ENCODE measurements around the gene MFNG.

MFNG gene

GRCh38 chr22:37443977-37444376 lies 42.2 kb downstream of the MFNG start:
- no peak for DNase-seq

- no peak for DNase-seq
Measured at GRCh38 chr22:37443086-37443485, 43.1 kb downstream of the MFNG start.

- peak; percentile 49 for DNase-seq
Measured at GRCh38 chr22:37442537-37442936, 43.6 kb downstream of the MFNG start.

- DNase-seq: no peak
Measured at GRCh38 chr22:37442135-37442534, 44.0 kb downstream of the MFNG start.

- no peak for DNase-seq
Measured at GRCh38 chr22:37440875-37441274, 45.3 kb downstream of the MFNG start.

- DNase-seq: no peak
Measured at GRCh38 chr22:37439347-37439746, 46.8 kb downstream of the MFNG start.

GRCh38 chr22:37435970-37436603 lies 50.1 kb downstream of the MFNG start:
- no peak for DNase-seq

GRCh38 chr22:37433786-37434185 lies 52.4 kb downstream of the MFNG start:
- DNase-seq: no peak

- no peak for DNase-seq
Measured at GRCh38 chr22:37432708-37433054, 53.5 kb downstream of the MFNG start.

GRCh38 chr22:37431801-37432707 lies 54.1 kb downstream of the MFNG start:
- peak; percentile 100 for DNase-seq

GRCh38 chr22:37431366-37431765 lies 54.8 kb downstream of the MFNG start:
- DNase-seq: no peak

GRCh38 chr22:37430941-37431340 lies 55.2 kb downstream of the MFNG start:
- DNase-seq: no peak

GRCh38 chr22:37428649-37429586 lies 57.3 kb downstream of the MFNG start:
- DNase-seq: peak; percentile 59

- no peak for DNase-seq
Measured at GRCh38 chr22:37427711-37428635, 58.2 kb downstream of the MFNG start.

GRCh38 chr22:37427135-37427710 lies 59.0 kb downstream of the MFNG start, which contains the start of gene ELFN2:
TSS of gene ELFN2 (minus strand) at chr22:37427479. CDS start at chr22:37375534, 51,945 bp downstream.
- peak; percentile 46 for DNase-seq

- no peak for DNase-seq
Measured at GRCh38 chr22:37426706-37427134, 59.5 kb downstream of the MFNG start.

GRCh38 chr22:37425800-37426705 lies 60.1 kb downstream of the MFNG start:
- peak; percentile 37 for DNase-seq

- no peak for DNase-seq
Measured at GRCh38 chr22:37425369-37425768, 60.8 kb downstream of the MFNG start.

- DNase-seq: no peak
Measured at GRCh38 chr22:37423283-37423682, 62.9 kb downstream of the MFNG start.

GRCh38 chr22:37421468-37421877 lies 64.7 kb downstream of the MFNG start:
- DNase-seq: no peak
